HL-60 (cell line): ENCODE results near the gene NEFH.

ENCODE experiments used
- GABPA ChIP-seq: IDR thresholded peaks from 2 replicates; pipeline ENCODE4 v1.6.1; 2012; ENCODE audit warnings: low read depth
- POLR2AphosphoS5 ChIP-seq: IDR thresholded peaks from 2 replicates; pipeline ENCODE4 v1.6.1; 2012; ENCODE audit warnings: low read depth
- SPI1 ChIP-seq: IDR thresholded peaks from 2 replicates; pipeline ENCODE4 v1.6.1; 2012; ENCODE audit warnings: low read depth, mild to moderate bottlenecking, borderline replicate concordance
- TF ChIP-seq, protein P1 (sequence below): IDR thresholded peaks from one replicate; pipeline ENCODE4 v1.5.1; 2011; ENCODE audit warnings: low read length, control low read depth, inconsistent platforms; ENCODE audit not compliant: insufficient read depth

- TF ChIP-seq, protein P1, sequence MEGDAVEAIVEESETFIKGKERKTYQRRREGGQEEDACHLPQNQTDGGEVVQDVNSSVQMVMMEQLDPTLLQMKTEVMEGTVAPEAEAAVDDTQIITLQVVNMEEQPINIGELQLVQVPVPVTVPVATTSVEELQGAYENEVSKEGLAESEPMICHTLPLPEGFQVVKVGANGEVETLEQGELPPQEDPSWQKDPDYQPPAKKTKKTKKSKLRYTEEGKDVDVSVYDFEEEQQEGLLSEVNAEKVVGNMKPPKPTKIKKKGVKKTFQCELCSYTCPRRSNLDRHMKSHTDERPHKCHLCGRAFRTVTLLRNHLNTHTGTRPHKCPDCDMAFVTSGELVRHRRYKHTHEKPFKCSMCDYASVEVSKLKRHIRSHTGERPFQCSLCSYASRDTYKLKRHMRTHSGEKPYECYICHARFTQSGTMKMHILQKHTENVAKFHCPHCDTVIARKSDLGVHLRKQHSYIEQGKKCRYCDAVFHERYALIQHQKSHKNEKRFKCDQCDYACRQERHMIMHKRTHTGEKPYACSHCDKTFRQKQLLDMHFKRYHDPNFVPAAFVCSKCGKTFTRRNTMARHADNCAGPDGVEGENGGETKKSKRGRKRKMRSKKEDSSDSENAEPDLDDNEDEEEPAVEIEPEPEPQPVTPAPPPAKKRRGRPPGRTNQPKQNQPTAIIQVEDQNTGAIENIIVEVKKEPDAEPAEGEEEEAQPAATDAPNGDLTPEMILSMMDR = no peak
- TF ChIP-seq POLR2AphosphoS5 (no peak), SPI1 (no peak), GABPA (no peak)
Observed at GRCh38 chr22:29459773-29460172, 20.2 kb upstream of the NEFH start.
